Measurements from ENCODE around the gene RECK.
A peak's percentile ranks its signal among the peaks of the same experiment; 100 is the strongest.
"Not testable (repeated sequence)": the region's sequence is repeated elsewhere in the genome, so short reads cannot be mapped to it uniquely, and the experiment has no call there.

The RECK gene

GRCh38 chr9:36127652-36128244, 91.0 kb downstream of the RECK start:
- H3K4me3 Mint-ChIP-seq: no peak overlapping the region
- no peak overlapping the region for H3K27ac Mint-ChIP-seq

GRCh38 chr9:36128349-36128748, 91.6 kb downstream of the RECK start:
- no peaks in the 10 kb centered on the region for H3K36me3 Mint-ChIP-seq (ENCODE audit: low read depth)
- H3K27me3 Mint-ChIP-seq: no peaks in the 10 kb centered on the region
- DNase-seq: no peak
- no peaks in the 10 kb centered on the region for H3K9me3 Mint-ChIP-seq
- no peak for ATAC-seq
- H3K4me1 Mint-ChIP-seq: peaks cover 19% of the 10 kb centered on the region
- no peak overlapping the region for H3K27ac Mint-ChIP-seq
- no peak overlapping the region for H3K4me3 Mint-ChIP-seq

More at GRCh38 chr9:36127652-36128244, 91.0 kb downstream of the RECK start:
- Mint-ChIP-seq H3K36me3 (ENCODE audit: low read depth) (no peaks in the 10 kb centered on the region), H3K4me1 (peaks cover 19% of the 10 kb centered on the region), H3K9me3 (no peaks in the 10 kb centered on the region), H3K27me3 (no peaks in the 10 kb centered on the region)
- DNase-seq: no peak
- no peak for ATAC-seq

DNA sequence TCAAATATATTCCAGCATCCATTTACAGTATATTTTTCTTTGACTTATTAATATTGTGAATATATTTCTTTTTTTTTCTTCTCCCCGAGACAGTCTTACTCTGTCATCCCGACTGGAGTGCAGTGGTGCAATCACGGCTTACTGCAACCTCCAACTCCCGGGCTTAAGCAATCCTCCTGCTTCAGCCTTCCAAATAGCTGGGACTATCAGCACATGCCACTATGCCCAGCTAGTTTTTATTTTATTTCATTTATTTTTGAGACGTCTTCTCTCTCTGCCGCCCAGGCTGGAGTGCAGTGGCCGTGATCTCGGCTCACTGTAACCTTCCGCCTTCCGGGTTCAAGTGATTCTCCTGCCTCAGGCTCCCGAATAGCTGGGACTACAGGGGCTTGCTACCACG, 92.4 kb downstream of the RECK start:
- Mint-ChIP-seq H3K27ac (no peak overlapping the region), H3K36me3 (ENCODE audit: low read depth) (no peaks in the 10 kb centered on the region), H3K4me1 (peaks cover 19% of the 10 kb centered on the region), H3K4me3 (no peak overlapping the region), H3K27me3 (no peaks in the 10 kb centered on the region), H3K9me3 (no peaks in the 10 kb centered on the region)
- DNase-seq: no peak
- no peak for ATAC-seq

GRCh38 chr9:36131666-36132065, 95.0 kb downstream of the RECK start:
- ATAC-seq; H3K4me3 Mint-ChIP-seq; DNase-seq; H3K27me3 Mint-ChIP-seq; H3K36me3 Mint-ChIP-seq (ENCODE audit: low read depth); H3K9me3 Mint-ChIP-seq; H3K27ac Mint-ChIP-seq: not testable (repeated sequence)
- H3K4me1 Mint-ChIP-seq: peaks cover 20% of the 10 kb centered on the region

DNA sequence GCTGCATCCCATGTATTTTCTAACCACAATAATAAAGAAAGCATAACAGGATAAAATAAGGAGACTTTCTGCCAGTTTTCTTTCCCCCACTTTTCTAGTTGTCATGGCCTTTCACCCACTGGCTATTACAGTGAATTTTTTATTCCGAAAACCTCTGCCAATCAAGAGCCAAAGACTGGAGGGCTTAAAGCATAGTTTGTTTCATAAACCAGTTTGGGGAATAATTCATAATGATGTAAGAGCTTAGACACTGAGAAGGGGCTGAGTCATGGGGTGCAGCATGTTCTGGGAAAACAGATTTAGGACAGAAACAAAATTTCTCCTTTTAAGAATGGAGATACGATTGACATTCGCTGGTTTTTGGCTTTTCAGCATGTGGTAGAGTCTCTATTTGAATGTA, 95.4 kb downstream of the RECK start:
- Mint-ChIP-seq H3K4me1 (peaks cover 21% of the 10 kb centered on the region), H3K9me3 (no peaks in the 10 kb centered on the region), H3K4me3 (no peak overlapping the region), H3K27me3 (peaks cover 3% of the 10 kb centered on the region), H3K36me3 (ENCODE audit: low read depth) (no peaks in the 10 kb centered on the region), H3K27ac (no peak overlapping the region)
- DNase-seq: no peak
- no peak for ATAC-seq

DNA sequence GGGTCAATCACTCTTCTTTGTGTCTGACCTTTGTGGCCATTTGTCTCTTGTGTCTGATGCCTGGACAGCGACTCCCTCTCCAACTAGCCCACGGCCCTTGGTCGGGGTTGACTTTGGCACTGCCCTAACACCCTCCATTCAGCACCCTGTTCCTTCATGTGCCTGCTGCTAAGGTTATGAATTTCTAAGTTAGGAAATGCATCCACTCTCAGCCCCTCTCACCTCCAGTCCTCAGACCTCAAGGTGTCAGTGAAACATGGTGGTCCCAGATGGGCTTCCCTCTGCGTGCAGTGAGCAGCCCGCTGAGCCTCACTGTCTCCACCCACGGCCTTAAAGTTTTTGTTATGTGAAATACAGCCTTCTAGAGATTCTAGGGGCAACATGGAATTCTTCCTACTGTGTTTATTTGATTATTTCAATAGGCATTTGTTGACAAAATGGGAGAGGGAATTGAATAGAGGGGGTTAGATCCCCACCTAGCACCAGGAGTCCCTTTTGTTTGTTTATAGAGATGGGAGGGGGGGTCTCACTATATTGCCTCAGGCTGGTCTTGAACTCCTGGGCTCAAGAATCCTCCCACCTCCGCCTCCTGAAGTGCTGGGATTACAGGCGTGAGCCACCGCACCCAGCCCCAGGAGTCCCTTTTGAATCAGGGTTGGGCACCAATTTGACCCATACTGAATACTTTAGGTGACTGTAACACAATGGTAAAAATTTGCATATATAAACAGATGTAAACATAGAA, 98.2 kb downstream of the RECK start:
- peaks cover 6% of the 10 kb centered on the region for H3K27me3 Mint-ChIP-seq
- H3K4me3 Mint-ChIP-seq: peak overlapping the region; percentile 51
- peaks cover 35% of the 10 kb centered on the region for H3K4me1 Mint-ChIP-seq
- H3K27ac Mint-ChIP-seq: no peak overlapping the region
- ATAC-seq: no peak
- no peaks in the 10 kb centered on the region for H3K9me3 Mint-ChIP-seq
- no peak for DNase-seq
- no peaks in the 10 kb centered on the region for H3K36me3 Mint-ChIP-seq (ENCODE audit: low read depth)

- DNase-seq (no peak), ATAC-seq (no peak)
- H3K27me3 Mint-ChIP-seq: peaks cover 6% of the 10 kb centered on the region
- H3K4me3 Mint-ChIP-seq: peak overlapping the region; percentile 51
- no peak overlapping the region for H3K27ac Mint-ChIP-seq
- H3K9me3 Mint-ChIP-seq: no peaks in the 10 kb centered on the region
- H3K36me3 Mint-ChIP-seq (ENCODE audit: low read depth): no peaks in the 10 kb centered on the region
- peaks cover 43% of the 10 kb centered on the region for H3K4me1 Mint-ChIP-seq
These were observed 99.1 kb downstream of the RECK start for GRCh38 chr9:36135741-36136271.

DNA sequence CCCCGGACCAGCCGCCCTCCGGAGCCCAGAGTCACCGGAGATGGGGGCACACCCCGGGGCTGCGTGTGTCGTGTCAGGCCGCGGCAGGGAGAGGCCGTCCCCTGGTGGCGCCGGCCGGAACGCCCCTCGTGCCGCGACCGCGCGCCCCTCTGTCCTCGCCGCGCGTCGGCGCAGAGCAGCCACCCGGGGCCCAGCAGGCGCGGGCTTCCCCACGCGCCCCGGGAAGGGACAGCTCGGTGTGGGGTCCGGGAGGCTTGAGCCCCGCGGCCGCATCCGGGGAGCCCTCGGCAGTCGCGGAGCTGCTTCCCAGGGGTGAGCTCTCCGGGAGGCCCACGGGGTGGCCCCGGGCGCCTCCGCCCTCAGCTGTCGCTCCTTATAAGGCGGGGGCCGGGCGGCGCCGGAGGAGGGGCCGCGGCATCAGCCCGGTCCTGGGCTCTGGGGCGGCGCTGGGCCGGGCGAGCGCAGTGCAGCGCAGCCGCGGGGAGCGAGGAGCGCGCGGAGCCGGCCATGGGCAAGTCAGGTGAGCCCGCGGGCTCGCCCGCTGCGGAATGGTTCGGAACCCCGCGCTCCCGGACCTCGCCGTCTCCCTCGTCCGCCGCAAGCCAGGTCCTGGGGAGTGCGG, 99.7 kb downstream of the RECK start, which contains the start of gene GLIPR2:
Gene GLIPR2, plus strand, starts transcription at position 462 of the 622 bp plus-strand sequence. Its CDS starts 46 bp downstream, at position 508.
- H3K9me3 Mint-ChIP-seq: no peaks in the 10 kb centered on the region
- peaks cover 6% of the 10 kb centered on the region for H3K27me3 Mint-ChIP-seq

GRCh38 chr9:36136894-36137391, 100.2 kb downstream of the RECK start:
- Mint-ChIP-seq H3K4me1 (peaks cover 55% of the 10 kb centered on the region), H3K27me3 (peaks cover 6% of the 10 kb centered on the region), H3K27ac (peak overlapping the region; percentile 23), H3K9me3 (no peaks in the 10 kb centered on the region), H3K4me3 (peak overlapping the region; percentile 86), H3K36me3 (ENCODE audit: low read depth) (no peaks in the 10 kb centered on the region)
- peak; percentile 17 for ATAC-seq
- DNase-seq: no peak

More for the DNA sequence above, 99.7 kb downstream of the RECK start, which contains the start of gene GLIPR2:
- ATAC-seq (peak; percentile 95), DNase-seq (peak; percentile 80)
- Mint-ChIP-seq H3K36me3 (ENCODE audit: low read depth) (no peaks in the 10 kb centered on the region), H3K27ac (peak within 1 kb of the TSS; percentile 23), H3K4me3 (peak within 1 kb of the TSS; percentile 86), H3K4me1 (peaks cover 49% of the 10 kb centered on the region)

DNA sequence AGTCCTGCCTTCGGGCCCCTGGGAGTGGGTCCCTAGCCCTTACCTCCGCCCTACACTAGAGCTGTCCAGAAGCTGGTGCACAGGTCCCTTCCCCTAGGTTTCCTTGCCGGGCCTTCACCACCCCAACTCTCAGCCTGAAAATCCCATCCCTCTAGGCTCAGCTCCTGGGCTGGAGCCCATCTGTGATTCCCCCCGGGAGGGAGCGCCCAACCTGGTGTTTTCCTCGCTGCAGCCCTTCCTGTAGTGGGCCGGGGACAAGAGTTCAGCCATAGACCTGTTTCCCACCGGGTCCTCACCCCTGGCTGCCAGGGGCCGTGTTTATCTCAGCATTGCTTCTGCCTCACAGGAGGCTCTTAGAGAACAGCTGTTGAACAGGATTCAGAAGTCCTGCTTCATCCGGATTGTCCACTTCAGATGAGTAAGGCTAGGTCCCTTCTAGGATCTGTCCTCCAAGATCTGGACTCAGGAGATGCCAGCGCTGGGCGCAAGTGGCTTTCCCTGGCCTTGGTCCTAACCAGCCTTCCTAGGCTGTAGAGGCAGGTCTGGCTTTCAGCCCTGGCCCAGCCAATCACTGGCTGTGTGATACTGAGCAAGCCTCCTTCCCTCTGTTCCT, 100.8 kb downstream of the RECK start:
- ATAC-seq (no peak), DNase-seq (no peak)
- H3K36me3 Mint-ChIP-seq (ENCODE audit: low read depth): no peaks in the 10 kb centered on the region
- peak overlapping the region; percentile 23 for H3K27ac Mint-ChIP-seq
- peaks cover 6% of the 10 kb centered on the region for H3K27me3 Mint-ChIP-seq
- H3K9me3 Mint-ChIP-seq: no peaks in the 10 kb centered on the region
- peak overlapping the region; percentile 86 for H3K4me3 Mint-ChIP-seq
- H3K4me1 Mint-ChIP-seq: peaks cover 60% of the 10 kb centered on the region

DNA sequence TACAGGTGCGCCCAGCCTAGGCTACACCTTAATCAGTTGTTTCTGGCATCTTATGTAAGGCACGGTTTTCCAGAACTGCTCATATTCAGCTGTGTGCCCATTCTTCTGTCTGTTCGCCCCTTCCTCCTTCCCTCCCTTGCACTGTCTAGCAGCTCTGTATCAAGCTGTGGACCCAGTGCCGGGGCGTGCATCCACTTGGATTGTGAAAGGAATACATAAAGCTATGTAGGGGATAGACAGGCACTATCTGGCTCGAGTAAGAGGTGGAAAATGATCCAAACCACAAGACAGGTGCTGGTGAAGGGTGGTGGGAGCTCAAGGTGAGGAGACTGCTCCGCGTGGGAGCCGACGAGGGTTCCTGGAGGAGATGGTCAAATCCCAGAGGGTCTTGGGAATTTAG, 101.8 kb downstream of the RECK start:
- no peak for DNase-seq
- Mint-ChIP-seq H3K27me3 (peaks cover 6% of the 10 kb centered on the region), H3K9me3 (no peaks in the 10 kb centered on the region), H3K4me3 (peak overlapping the region; percentile 86), H3K36me3 (ENCODE audit: low read depth) (no peaks in the 10 kb centered on the region), H3K4me1 (peaks cover 70% of the 10 kb centered on the region), H3K27ac (no peak overlapping the region)
- no peak for ATAC-seq

- Mint-ChIP-seq H3K36me3 (ENCODE audit: low read depth) (no peaks in the 10 kb centered on the region), H3K27me3 (peaks cover 6% of the 10 kb centered on the region), H3K4me3 (no peak overlapping the region), H3K4me1 (peaks cover 74% of the 10 kb centered on the region), H3K27ac (no peak overlapping the region), H3K9me3 (no peaks in the 10 kb centered on the region)
- no peak for ATAC-seq
- DNase-seq: no peak
These were observed 102.2 kb downstream of the RECK start for GRCh38 chr9:36138901-36139300.

DNA sequence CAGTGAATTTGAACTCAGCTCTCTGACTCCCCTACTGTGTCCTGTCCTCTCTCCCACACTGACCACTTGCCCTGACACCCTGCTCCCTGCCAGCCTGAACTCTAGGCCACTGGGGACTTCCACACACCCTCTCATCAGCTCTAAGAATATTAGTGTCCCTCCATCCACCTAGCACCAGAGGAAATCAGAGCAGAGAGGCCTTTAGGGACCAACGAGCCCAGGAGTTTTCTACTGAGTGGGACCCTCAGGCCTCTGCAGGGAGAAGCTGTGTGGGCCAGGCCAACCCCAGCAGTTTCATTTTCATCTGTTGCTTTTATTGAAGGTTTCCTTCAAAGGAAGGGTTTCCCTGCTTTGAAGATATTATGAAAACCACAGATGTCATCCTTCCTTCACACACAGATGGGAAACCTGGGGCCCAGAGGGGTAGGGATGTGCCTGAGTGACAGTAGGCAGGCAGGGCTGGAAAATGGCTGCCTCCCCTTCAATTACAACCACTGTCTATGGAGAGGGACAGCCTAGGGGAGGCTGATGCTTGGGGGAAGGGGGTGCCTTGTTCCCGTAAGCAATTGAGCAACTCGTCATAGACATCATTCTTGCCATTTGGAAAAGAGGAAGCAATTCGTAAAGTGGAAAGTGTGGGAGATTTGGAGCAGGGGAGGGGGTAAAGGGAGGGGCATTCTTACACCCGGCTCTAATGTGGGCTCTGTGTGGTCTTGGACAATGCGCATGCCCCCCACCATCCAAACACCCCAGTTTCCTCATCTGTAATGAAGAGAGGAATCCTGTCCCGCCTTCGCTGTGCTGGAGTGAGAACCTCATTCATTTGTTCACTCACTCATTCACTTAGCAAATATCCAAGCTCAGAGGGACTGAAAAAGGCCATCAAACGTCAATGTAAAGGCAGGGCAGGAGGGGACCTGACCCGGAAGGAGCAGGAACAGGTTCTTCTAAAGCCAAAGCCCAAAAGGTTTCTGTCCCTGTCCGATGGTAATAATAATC, 103.7 kb downstream of the RECK start:
- no peak overlapping the region for H3K4me3 Mint-ChIP-seq
- ATAC-seq: peak; percentile 34
- peaks cover 2% of the 10 kb centered on the region for H3K9me3 Mint-ChIP-seq
- peaks cover 3% of the 10 kb centered on the region for H3K36me3 Mint-ChIP-seq (ENCODE audit: low read depth)
- peak overlapping the region; percentile 67 for H3K27ac Mint-ChIP-seq
- H3K4me1 Mint-ChIP-seq: peaks cover 89% of the 10 kb centered on the region
- DNase-seq: no peak
- H3K27me3 Mint-ChIP-seq: peaks cover 6% of the 10 kb centered on the region
